Suprapubic skin (tissue), 4 donors: Measurements from ENCODE around the gene GBF1. TPM values are rescaled to one million over a fixed set of nuclear protein-coding genes. Genes with fewer than 3 reads are reported as not detected.

ENCODE experiments used
- DNase-seq, 2 donors: peaks; one replicate each; pipeline ENCODE4 v3.0.0-alpha.2; 2019; ENCODE audit warnings: low spot score in 2 of 2
- H3K27ac ChIP-seq: fragments of 200-600 bp; sonication (generic); one replicate; pipeline ENCODE4 v1.5.1; 2019
- H3K27me3 ChIP-seq: fragments of 200-600 bp; sonication (generic); one replicate; pipeline ENCODE4 v1.5.1; 2019
- H3K36me3 ChIP-seq: fragments of 200-600 bp; sonication (generic); one replicate; pipeline ENCODE4 v1.5.1; 2019
- H3K4me1 ChIP-seq: fragments of 200-600 bp; sonication (generic); one replicate; pipeline ENCODE4 v1.5.1; 2019
- H3K4me3 ChIP-seq: fragments of 200-600 bp; sonication (generic); one replicate; pipeline ENCODE4 v1.5.1; 2019; ENCODE audit warnings: mild to moderate bottlenecking
- H3K9me3 ChIP-seq: fragments of 200-600 bp; sonication (generic); one replicate; pipeline ENCODE4 v1.5.1; 2019
- EP300 ChIP-seq: sonication (generic); formaldehyde crosslinking; IDR thresholded peaks from one replicate; pipeline ENCODE4 v1.6.1; 2017; ENCODE audit warnings: antibody characterized with exemption
- POLR2A ChIP-seq, 2 donors: fragments of 450-650 bp; IDR thresholded peaks; one replicate each; pipeline ENCODE4 v1.6.1; 2017; ENCODE audit warnings: antibody characterized with exemption in 2 of 2, mild to moderate bottlenecking in 2 of 2, moderate library complexity in 2 of 2
- POLR2AphosphoS5 ChIP-seq, 3 donors: sonication (generic); formaldehyde crosslinking; IDR thresholded peaks; one replicate each; pipeline ENCODE4 v1.6.1; 2017; ENCODE audit warnings: antibody characterized with exemption in 3 of 3
- WGBS: methylation state at CpG from one replicate; pipeline ENCODE4 v1.1.5; 2018; 5-methylcytosine and 5-hydroxymethylcytosine counted together
- total RNA-seq, 4 donors: library from RNA; depleted of rRNA; stranded (reverse); fragments of >200 nt; gene quantifications; one replicate each; pipeline ENCODE4 v1.1.0, GENCODE V29; 2016
- TF ChIP-seq, protein P1 (sequence below), 2 donors: fragments of 200-600 bp in 1 of 2; fragments of 450-650 bp in 1 of 2; sonication (generic) in 1 of 2; IDR thresholded peaks; one replicate each; pipeline ENCODE4 v1.5.1; 2016 to 2019; ENCODE audit warnings: antibody characterized with exemption in 2 of 2, mild to moderate bottlenecking in 1 of 2, moderate library complexity in 1 of 2

GBF1 gene
- total RNA-seq, 4 donors from 2014 or later: 31.0 to 56.1 (median 43.9) TPM

DNA sequence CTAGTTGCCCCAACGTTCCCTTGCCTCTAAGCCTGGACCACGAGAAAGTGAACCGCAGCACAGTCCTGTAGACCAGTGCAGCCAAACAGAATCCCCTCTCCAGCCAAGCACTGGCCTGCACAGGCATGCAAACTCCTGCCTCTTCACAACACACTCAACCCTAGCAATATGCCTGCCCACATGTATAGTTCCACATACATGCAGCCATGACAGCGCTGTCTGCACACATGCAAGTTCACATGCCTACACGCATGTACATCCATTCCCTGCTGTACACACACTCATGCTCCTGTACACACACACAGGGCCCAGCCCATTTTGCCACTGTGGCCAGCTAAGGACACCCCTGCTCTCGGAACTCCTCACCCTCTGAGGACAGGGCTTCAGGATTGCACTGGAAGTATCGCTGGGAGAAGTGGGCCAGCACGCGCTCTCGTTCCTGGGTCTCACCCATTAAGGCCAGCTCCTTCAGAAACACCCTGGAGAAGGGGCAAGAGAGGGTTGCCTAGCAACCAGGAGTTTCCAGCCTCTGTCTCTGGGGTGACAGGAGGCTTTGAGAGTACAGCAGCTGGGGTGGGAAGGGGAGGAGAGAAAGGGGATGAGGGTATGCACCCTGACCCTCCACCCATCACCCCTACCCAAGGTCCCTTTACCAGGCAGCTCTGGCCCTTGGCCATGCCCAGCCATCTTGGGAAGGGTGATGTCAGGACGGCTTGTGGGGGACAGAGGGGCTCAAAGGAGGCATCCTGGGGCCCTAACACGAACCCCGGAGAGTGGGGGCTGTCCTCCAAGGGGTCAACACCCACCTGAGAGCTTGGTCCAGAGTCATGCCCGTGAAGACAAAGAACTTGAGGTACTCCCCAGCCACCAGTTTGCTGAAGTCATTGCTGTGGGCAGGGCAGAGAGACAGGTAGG lies 166.3 kb downstream of the GBF1 start:
- WGBS: 82% methylated on average over 14 of the region's 14 CpGs

DNA sequence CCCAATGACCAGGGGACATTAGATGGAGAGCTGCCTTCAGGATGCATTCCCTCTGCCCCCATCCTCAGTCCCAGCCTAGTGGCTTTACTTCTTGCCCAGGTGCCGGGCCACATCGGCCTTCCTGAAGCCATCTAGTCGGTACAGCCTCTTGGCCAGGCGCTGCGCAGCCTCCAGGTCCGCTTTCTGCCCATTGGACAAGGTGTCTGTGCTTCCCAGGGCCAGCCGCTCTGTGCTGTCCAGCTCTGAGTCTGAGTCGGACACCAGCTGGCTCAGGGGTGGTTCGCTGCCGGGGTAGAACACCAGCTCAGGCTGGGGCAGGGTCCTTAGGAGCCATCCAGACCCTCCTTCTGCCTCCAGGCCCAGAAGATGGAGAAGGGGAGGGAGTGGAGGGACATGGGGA lies 167.0 kb downstream of the GBF1 start:
- Histone ChIP-seq H3K9me3 (no peaks in the 10 kb centered on the region), H3K4me1 (peaks cover 24% of the 10 kb centered on the region), H3K27ac (no peak overlapping the region), H3K27me3 (peaks cover 90% of the 10 kb centered on the region), H3K36me3 (no peaks in the 10 kb centered on the region), H3K4me3 (no peak overlapping the region)
- peak in 1 of 2 donors; percentile 52 for DNase-seq
- 85% methylated on average over 10 of the region's 10 CpGs for WGBS
- TF ChIP-seq POLR2AphosphoS5 (IDR thresholded peaks at IDR 0.05) (no peak), EP300 (no peak), POLR2A (IDR thresholded peaks at IDR 0.05) (no peak)
- TF ChIP-seq, protein P1, sequence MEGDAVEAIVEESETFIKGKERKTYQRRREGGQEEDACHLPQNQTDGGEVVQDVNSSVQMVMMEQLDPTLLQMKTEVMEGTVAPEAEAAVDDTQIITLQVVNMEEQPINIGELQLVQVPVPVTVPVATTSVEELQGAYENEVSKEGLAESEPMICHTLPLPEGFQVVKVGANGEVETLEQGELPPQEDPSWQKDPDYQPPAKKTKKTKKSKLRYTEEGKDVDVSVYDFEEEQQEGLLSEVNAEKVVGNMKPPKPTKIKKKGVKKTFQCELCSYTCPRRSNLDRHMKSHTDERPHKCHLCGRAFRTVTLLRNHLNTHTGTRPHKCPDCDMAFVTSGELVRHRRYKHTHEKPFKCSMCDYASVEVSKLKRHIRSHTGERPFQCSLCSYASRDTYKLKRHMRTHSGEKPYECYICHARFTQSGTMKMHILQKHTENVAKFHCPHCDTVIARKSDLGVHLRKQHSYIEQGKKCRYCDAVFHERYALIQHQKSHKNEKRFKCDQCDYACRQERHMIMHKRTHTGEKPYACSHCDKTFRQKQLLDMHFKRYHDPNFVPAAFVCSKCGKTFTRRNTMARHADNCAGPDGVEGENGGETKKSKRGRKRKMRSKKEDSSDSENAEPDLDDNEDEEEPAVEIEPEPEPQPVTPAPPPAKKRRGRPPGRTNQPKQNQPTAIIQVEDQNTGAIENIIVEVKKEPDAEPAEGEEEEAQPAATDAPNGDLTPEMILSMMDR (IDR thresholded peaks at IDR 0.05): no peak

More for the DNA sequence above, 166.3 kb downstream of the GBF1 start:
- H3K9me3 ChIP-seq: no peaks in the 10 kb centered on the region
- peaks cover 24% of the 10 kb centered on the region for H3K4me1 ChIP-seq
- no peak overlapping the region for H3K27ac ChIP-seq
- no peak overlapping the region for H3K4me3 ChIP-seq
- H3K27me3 ChIP-seq: peaks cover 83% of the 10 kb centered on the region
- no peak for DNase-seq
- no peaks in the 10 kb centered on the region for H3K36me3 ChIP-seq
- TF ChIP-seq POLR2AphosphoS5 (IDR thresholded peaks at IDR 0.05) (no peak), POLR2A (IDR thresholded peaks at IDR 0.05) (no peak), EP300 (no peak)
- TF ChIP-seq, protein P1 (IDR thresholded peaks at IDR 0.05): no peak

DNA sequence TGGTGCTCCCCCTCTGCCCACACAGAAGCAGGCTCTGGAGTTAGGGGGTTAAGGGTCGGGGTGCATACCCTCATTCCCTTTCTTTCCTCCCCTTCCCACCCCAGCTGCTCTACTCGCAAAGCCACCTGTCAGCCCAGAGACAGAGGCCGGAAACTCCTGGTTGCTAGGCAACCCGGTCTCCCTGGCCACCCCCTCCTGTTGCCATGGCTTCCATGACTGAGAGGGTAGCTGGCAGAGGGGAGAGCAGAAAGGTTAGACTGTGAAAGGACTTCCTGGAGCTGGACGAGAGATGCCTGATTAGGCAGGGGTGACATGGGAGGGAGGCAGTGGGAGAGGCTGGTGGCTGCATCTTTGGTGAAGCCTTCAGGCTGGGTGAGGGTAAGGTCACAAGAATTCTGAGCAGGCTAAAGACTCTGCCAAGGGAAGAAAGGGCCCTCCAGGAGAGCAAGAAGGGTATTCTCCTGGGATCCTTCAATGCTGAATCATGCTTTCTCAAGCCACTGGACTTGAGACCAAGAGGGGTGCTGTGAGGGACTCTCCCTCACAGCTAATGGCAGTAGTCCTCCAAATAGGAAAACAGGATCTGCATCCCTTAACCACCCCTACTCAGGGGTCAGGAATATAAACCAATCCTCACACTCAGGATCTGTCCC lies 167.8 kb downstream of the GBF1 start:
- peaks cover 92% of the 10 kb centered on the region for H3K27me3 ChIP-seq
- DNase-seq: no peak
- TF ChIP-seq POLR2A (IDR thresholded peaks at IDR 0.05): no peak
- no peak for TF ChIP-seq EP300
- TF ChIP-seq, protein P1 (IDR thresholded peaks at IDR 0.05): no peak
- TF ChIP-seq POLR2AphosphoS5 (IDR thresholded peaks at IDR 0.05): no peak

DNA sequence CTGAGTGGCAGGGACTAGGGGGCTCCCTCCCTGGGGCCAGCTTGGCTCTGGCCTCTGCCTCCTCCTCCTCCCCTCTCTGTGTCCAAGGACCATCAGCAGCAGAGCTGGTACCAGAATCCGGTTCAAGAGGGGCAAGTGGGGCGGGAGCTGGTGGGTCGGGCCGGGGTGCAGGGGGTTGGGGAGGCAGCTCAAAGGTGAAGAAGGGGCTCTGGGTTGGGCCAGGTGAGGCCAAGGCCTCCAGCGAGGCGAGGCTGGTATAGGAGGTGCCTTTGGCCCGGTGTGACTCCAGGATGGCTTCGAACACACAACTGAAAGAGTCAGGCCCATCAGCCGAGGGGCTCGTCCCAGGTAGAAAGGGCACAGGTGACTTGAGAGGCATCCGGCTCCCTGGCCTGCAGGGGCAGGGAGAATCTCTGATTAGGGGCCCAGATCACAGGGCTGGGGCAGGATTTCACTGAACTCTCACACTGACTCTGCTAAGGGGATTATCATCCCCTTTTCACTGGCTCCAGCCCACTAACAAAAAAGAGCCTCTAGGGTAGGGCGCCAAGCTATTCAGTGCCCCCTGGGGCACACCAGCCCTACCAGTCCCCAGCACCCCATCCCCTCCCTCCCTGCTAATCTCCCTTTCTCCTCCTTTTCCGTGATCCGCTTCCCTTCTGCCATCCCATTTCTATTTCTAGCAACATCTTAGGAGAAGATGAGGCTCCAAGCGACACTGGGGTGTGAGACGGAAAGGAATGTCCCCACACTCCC lies 168.7 kb downstream of the GBF1 start:
- Histone ChIP-seq H3K9me3 (no peaks in the 10 kb centered on the region), H3K36me3 (no peaks in the 10 kb centered on the region), H3K27me3 (peaks cover 92% of the 10 kb centered on the region), H3K27ac (no peak overlapping the region), H3K4me1 (peaks cover 23% of the 10 kb centered on the region), H3K4me3 (no peak overlapping the region)
- no peak for DNase-seq
- TF ChIP-seq POLR2A (IDR thresholded peaks at IDR 0.05): no peak
- no peak for TF ChIP-seq EP300
- no peak for TF ChIP-seq POLR2AphosphoS5 (IDR thresholded peaks at IDR 0.05)
- TF ChIP-seq, protein P1 (IDR thresholded peaks at IDR 0.05): no peak
- 83% methylated on average over 12 of the region's 16 CpGs for WGBS

More for the DNA sequence above, 167.8 kb downstream of the GBF1 start:
- peaks cover 24% of the 10 kb centered on the region for H3K4me1 ChIP-seq
- 31% methylated on average over 5 of the region's 5 CpGs for WGBS
- no peaks in the 10 kb centered on the region for H3K9me3 ChIP-seq
- H3K36me3 ChIP-seq: no peaks in the 10 kb centered on the region
- H3K27ac ChIP-seq: no peak overlapping the region
- H3K4me3 ChIP-seq: no peak overlapping the region
